Renal cortical epithelial cell (primary cell): Measurements from ENCODE around the gene SLC9A7. TPM values are rescaled to one million over a fixed set of nuclear protein-coding genes. Genes with fewer than 3 reads are reported as not detected.

Experiments
- DNase-seq: peaks from one replicate; pipeline ENCODE4 v3.0.0-alpha.2; 2011; ENCODE audit warnings: low read depth
- total RNA-seq: library from RNA; depleted of rRNA; stranded (reverse); fragments of >200 nt; gene quantifications from 2 replicates; pipeline ENCODE4 v1.2.3, GENCODE V29; 2014

SLC9A7 gene
- total RNA-seq, 1 donor from 2014 or later, result 18.1 TPM

- no peak for DNase-seq
Measured at GRCh38 chrX:46610070-46610658, 148.8 kb downstream of the SLC9A7 start.

- DNase-seq, result no peak
Measured at GRCh38 chrX:46607916-46608315, 151.0 kb downstream of the SLC9A7 start.

GRCh38 chrX:46602468-46603102, 156.3 kb downstream of the SLC9A7 start:
- no peak for DNase-seq

- DNase-seq, result no peak
Measured at GRCh38 chrX:46601283-46601682, 157.6 kb downstream of the SLC9A7 start.

GRCh38 chrX:46599051-46599560, 159.8 kb downstream of the SLC9A7 start:
- DNase-seq, result no peak

GRCh38 chrX:46597771-46598170, 161.1 kb downstream of the SLC9A7 start:
- no peak for DNase-seq

- DNase-seq, result no peak
Measured at GRCh38 chrX:46597208-46597607, 161.7 kb downstream of the SLC9A7 start.

- no peak for DNase-seq
Measured at GRCh38 chrX:46595084-46595483, 163.8 kb downstream of the SLC9A7 start.

DNA sequence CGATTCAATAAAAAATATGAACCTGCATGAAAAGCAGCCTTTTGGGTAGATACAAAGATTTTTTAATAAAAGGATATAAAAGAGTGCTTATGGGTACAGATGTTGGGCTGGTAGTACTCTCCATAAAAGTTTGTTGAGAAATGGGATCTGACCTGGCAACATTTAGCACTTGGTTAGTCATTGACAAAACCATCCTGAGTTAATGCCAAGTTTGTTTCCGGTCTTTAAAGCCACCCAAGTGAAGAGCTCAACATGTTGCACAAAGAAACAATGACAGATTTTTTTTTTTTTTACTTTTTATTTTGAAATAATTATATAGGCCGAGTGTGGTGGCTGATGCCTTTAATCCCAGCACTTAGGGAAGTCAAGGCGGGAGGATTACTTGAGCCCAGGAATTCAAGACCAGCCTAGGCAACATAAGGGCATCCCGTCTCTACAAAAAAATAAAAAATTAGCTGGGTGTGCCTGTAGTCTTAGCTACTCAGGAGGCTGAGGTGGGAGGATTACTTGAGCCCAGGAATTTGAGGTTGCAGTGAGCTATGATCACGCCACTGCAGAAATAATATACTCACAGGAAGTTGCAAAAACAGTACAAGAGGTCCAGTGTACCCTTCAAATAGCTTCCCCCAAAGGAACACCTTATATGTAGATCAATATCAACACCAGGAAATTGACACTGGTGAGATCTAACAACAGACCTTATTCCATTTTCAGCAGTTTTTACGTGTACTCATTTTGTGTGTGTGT, 168.8 kb downstream of the SLC9A7 start:
- DNase-seq, result peak; percentile 89

GRCh38 chrX:46588263-46588662, 170.7 kb downstream of the SLC9A7 start:
- peak; percentile 37 for DNase-seq

DNA sequence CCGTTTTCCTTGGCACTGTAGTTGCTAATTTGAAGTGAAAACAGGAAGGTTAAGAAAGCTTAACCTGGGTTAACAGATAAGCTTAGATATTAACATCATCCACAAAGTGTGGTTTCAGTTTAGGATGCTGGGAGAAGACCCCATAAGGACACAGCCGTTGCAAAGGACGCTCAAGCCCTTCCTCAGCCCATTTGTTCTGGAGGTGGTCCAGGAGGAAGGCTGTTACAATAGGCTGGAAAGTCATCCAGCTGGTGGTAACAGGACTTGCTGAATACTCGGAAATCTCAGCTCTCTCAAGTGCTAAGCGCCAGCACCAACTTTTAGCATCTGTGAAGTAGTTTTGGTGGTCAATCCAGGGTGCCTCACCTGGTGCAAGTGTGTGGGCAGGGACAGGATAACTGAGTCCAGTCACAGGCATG, 171.2 kb downstream of the SLC9A7 start:
- DNase-seq, result no peak

DNA sequence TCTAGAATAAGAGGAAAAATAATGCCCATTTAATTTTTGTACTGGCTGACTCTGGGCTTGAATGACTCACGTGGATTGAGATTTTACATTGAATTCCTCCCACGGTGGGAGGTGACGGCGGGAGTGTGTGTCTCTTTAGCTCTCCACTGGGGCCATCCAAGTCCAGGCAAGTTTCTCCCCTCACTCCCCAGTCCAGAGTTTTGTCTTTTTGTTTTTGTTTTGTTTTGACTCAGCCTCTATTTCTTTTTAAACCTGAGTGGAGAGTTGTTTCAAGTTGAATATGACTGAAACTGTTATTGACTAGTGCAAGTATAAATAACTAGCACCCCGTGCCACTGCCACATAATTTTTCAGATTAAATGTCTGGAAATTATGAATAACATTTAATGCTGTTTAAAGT, 171.8 kb downstream of the SLC9A7 start:
- no peak for DNase-seq

GRCh38 chrX:46584736-46585135, 174.2 kb downstream of the SLC9A7 start:
- no peak for DNase-seq

- peak; percentile 86 for DNase-seq
Measured at GRCh38 chrX:46582966-46583365, 176.0 kb downstream of the SLC9A7 start.

GRCh38 chrX:46582325-46582724, 176.6 kb downstream of the SLC9A7 start:
- DNase-seq, result no peak

DNA sequence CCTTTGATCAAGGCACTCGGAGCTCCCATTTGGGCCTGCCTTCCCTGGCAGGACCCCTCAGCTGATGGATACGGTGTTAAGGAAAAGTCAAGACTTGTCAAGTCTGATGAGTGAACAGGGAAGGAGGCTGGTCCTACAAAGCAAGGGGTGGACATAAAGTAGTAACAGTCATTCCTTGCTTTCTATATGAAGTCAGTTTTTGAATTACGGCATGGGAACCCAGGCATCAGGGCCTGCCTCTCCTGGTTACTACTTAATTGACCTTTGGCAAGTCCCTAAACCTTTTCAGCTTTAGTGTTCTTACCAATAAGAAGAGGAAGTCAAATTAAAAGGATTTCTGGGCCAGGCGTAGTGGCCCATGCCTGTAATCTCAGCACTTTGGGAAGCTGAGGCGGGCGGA, 178.3 kb downstream of the SLC9A7 start:
- no peak for DNase-seq

DNA sequence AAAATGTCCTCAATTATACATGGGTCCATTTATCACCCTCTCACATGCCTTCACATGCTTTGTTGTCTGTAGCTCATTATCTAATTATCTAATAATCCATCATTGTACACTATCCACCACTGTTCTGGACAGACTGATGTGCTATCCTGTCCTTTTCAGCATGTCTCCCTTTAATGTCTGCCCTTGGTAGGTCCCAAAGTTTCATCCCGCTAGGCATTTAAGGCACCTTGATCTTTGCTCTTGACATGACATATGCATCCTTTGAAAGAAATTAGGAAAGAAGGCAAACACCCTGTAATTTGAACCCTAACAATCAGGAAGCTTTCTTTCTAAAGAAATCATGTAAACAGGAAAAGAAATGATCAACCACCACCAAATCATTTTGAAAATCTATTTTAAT, 179.7 kb downstream of the SLC9A7 start:
- no peak for DNase-seq

GRCh38 chrX:46577221-46578005, 181.5 kb downstream of the SLC9A7 start:
- no peak for DNase-seq

GRCh38 chrX:46576458-46576857, 182.5 kb downstream of the SLC9A7 start:
- no peak for DNase-seq

DNA sequence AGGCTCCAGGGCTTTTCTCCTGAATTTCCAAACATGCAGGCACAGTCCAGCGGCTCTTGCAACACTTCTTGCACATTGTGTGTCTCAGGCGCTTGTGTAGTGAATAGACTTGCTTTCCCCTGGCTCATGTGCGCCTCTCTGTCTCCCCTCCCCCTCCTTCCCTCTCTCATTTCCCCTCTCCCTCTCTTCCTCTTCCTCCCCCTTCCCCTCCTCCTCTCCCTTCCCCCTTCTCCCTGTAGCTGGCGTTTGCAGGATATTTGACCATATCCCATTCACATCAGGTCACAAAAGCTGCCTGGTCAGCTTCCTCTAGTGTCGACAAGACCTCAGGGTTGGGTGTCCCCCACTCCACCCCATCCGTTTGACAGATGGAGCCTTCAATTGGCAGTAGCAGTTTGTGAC, 182.9 kb downstream of the SLC9A7 start:
- DNase-seq, result peak; percentile 38

DNA sequence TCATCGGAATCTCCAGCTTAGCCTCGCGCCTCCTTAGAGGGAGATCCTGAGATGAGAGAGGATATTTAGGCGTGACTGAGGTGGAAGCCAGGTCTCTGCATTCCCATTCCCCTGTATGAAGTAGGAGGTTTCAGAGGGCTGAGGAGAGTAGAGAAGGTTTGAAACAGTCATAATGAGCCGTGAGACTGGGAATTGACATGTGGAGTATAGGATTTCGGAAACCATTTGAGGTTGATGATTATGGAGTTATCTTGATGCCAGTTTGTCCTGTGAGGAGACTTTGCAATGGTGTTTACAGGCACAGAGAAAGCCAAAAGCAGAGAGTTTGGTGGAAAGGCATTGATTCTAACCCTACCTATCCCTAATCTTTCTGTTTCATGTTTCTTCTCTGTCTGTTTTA, 183.3 kb downstream of the SLC9A7 start:
- DNase-seq, result no peak

- DNase-seq, result no peak
Measured at GRCh38 chrX:46574774-46575381, 184.0 kb downstream of the SLC9A7 start.
